Stimulated activated CD4-positive, alpha-beta T cell treated with anti-CD3 and anti-CD28 coated beads, Interleukin-12 subunit alpha, Interleukin-12 subunit beta, amount 100 ng/mL, for 24 hours (primary cell): ENCODE measurements around the gene TRAF3.
A peak's percentile ranks its signal among the peaks of the same experiment; 100 is the strongest.

Experiments
- DNase-seq, 2 experiments: peaks; one replicate each; pipeline ENCODE4 v3.0.0-alpha.2; 2020; ENCODE audit warnings: low read depth in 2 of 2

Gene TRAF3

GRCh38 chr14:102908766-102909455, 131.7 kb downstream of the TRAF3 start:
- DNase-seq: no peak

- DNase-seq: no peak
Measured at GRCh38 chr14:102909462-102909861, 132.2 kb downstream of the TRAF3 start.

- no peak for DNase-seq
Measured at GRCh38 chr14:102909911-102910310, 132.7 kb downstream of the TRAF3 start.

GRCh38 chr14:102910442-102910841, 133.2 kb downstream of the TRAF3 start:
- no peak for DNase-seq

GRCh38 chr14:102911541-102911951, 134.3 kb downstream of the TRAF3 start:
- DNase-seq: no peak

GRCh38 chr14:102911991-102912761, 134.9 kb downstream of the TRAF3 start:
- DNase-seq: no peak

- DNase-seq: no peak
Measured at GRCh38 chr14:102913341-102914211, 136.3 kb downstream of the TRAF3 start.

GRCh38 chr14:102914474-102915291, 137.4 kb downstream of the TRAF3 start:
- no peak for DNase-seq

- DNase-seq: no peak
Measured at GRCh38 chr14:102915292-102916110, 138.3 kb downstream of the TRAF3 start.

- DNase-seq: no peak
Measured at GRCh38 chr14:102916347-102917055, 139.3 kb downstream of the TRAF3 start.

GRCh38 chr14:102917056-102917385, 139.8 kb downstream of the TRAF3 start:
- no peak for DNase-seq

- DNase-seq: peak; percentile 35 to 64
Measured at GRCh38 chr14:102917469-102918211, 140.4 kb downstream of the TRAF3 start.

GRCh38 chr14:102918438-102918837, 141.2 kb downstream of the TRAF3 start:
- DNase-seq: no peak

- DNase-seq: no peak
Measured at GRCh38 chr14:102920273-102920997, 143.2 kb downstream of the TRAF3 start.

GRCh38 chr14:102920998-102921304, 143.7 kb downstream of the TRAF3 start:
- no peak for DNase-seq

- DNase-seq: no peak
Measured at GRCh38 chr14:102922490-102923200, 145.4 kb downstream of the TRAF3 start, which contains the start of gene AMN. Gene AMN (plus strand): TSS chr14:102922663. CDS start chr14:102922689, 26 bp downstream.

GRCh38 chr14:102923201-102923924, 146.1 kb downstream of the TRAF3 start:
- no peak for DNase-seq
